CD4-positive, alpha-beta T cell treated with Interleukin-17A for 4 hours (primary cell): ENCODE results near the gene MACF1.
"Not testable (repeated sequence)": the region's sequence is repeated elsewhere in the genome, so short reads cannot be mapped to it uniquely, and the experiment has no call there.

Source experiments
- DNase-seq: peaks from one replicate; pipeline ENCODE4 v3.0.0-alpha.2; 2020; ENCODE audit warnings: mixed read lengths

The MACF1 gene, protein sequence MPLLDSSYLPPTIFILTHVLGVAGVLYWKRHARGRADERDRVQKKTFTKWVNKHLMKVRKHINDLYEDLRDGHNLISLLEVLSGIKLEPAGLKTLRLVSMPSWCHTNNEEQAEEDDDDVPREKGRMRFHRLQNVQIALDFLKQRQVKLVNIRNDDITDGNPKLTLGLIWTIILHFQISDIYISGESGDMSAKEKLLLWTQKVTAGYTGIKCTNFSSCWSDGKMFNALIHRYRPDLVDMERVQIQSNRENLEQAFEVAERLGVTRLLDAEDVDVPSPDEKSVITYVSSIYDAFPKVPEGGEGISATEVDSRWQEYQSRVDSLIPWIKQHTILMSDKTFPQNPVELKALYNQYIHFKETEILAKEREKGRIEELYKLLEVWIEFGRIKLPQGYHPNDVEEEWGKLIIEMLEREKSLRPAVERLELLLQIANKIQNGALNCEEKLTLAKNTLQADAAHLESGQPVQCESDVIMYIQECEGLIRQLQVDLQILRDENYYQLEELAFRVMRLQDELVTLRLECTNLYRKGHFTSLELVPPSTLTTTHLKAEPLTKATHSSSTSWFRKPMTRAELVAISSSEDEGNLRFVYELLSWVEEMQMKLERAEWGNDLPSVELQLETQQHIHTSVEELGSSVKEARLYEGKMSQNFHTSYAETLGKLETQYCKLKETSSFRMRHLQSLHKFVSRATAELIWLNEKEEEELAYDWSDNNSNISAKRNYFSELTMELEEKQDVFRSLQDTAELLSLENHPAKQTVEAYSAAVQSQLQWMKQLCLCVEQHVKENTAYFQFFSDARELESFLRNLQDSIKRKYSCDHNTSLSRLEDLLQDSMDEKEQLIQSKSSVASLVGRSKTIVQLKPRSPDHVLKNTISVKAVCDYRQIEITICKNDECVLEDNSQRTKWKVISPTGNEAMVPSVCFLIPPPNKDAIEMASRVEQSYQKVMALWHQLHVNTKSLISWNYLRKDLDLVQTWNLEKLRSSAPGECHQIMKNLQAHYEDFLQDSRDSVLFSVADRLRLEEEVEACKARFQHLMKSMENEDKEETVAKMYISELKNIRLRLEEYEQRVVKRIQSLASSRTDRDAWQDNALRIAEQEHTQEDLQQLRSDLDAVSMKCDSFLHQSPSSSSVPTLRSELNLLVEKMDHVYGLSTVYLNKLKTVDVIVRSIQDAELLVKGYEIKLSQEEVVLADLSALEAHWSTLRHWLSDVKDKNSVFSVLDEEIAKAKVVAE (N-terminal part only)

DNA sequence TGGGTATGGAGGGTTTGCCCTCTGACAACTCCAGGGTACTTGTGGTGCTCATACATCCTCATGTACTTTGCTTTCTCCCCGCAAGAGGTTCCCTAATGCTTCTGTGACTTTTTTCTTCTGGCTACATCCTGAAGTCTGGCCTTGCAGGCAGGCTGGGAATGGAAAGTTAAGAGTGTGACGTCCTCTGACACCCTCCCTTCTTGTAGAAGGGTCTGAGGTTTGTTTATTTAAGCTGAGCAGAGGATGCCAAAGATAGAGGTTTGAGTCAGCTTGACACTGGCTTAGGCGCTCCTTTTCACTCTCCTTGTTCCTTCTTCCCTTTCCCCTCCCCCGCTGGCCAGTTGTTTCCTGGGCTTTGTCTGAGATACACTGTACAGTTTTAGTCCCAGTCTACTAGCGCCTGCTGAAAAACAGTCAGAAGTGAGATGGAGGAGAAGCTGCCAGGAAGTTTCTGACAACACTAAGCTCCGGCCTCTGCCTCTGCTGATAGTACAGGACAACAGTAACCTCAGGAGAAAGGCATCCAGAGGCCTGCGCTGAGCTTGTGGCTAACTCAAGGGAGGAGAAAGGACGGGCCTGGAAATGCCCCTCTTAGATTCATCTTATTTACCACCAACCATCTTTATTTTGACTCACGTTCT lies at the start of gene MACF1:
TSS of gene MACF1 (plus strand) at position 255 of the 641 bp plus-strand sequence. CDS start at position 583, 328 bp downstream.
- DNase-seq, result peak; percentile 66

DNA sequence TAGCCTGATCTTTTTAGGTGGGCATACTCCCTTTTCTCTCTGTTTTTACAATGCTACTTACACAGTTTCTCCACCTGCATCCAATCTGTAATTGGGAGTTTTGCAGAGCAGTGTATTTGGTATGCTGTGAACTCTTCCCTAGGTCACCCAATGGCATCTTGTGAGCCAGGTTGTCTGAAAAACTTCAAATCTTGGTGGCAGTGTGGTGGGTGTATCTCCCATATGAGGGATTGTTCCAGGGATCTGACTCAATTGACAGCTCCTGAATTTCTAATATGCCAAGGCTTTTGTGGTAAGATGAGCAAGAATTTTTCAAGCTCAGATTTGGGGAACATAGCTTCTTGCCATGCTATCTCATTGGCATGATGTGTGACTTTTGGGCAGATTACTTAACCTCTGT lies 47.2 kb upstream of the MACF1 start:
- no peak for DNase-seq

DNA sequence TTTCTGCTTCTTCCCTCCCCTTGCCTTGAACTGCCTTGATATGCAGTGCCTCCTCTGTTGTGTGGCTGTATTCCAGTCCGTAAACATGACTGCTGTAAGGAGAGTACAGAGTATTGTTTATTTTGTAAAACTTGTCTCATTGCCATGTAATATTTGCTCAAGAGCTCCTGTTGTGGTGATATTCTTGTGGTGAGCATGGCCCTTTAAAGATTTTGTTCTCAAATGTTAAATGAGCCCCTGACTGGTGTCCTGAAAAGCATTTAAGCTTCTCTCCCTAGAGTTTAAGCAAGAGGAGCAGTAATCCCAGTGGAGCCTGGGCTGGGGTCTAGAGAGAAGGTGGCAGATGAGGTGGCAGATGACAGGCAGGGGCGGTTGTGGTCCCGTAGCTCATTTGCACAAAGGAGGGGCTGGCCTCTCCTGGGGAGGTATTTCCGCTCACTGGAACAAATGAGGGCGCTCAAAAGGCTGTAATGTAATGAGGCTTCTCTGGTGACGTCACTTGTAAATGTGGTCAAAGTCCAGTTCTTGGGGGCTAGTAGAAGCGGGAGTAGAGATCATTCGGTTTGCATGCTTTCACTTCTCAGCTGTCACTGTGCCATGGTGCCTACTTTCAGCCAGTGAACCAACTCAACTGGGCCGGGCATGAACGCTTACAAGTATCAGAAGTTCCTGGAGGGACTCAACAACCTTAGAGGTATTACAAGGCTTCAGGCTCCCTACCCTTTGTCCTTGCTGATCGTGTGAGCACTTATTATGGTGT lies 46.0 kb upstream of the MACF1 start:
- no peak for DNase-seq

DNA sequence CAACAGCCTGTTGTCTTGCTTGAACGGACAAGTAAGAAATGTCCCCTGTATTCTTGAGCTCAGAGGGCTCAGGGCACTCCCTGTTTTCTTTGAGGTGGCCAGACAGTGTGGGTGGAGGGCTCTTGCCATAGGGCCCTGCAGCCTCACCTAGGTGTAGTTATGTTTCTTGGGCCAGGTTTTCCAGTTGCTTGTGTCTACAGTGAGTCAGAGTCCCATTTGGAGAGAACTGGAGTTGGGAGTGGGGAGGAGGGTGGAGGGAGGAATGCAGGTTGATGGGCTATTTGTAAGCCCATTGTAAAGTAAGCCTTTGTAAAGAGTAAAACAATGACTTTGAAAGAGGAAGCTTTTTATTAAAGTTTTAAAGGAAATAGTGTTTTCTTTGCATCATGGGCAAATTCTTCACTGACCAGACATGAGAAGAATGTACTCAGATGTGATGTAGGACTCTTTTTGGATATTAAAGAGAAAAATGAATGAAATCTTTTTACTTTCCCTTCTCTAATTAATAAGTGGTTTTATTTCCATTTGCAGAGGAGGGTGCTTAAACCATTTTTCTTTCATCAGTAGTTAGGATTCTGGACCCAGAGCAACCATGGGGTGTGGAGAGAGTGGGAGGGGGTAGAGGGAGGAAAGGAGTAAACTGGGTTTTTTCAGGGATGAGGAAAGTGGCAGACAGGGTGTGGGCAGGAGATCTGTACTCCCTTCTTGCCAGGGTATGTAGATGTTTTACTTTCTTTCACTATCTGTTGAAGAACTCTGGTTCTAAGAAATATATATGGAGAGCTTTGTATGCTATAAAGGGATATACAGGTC lies 45.1 kb upstream of the MACF1 start:
- no peak for DNase-seq

DNA sequence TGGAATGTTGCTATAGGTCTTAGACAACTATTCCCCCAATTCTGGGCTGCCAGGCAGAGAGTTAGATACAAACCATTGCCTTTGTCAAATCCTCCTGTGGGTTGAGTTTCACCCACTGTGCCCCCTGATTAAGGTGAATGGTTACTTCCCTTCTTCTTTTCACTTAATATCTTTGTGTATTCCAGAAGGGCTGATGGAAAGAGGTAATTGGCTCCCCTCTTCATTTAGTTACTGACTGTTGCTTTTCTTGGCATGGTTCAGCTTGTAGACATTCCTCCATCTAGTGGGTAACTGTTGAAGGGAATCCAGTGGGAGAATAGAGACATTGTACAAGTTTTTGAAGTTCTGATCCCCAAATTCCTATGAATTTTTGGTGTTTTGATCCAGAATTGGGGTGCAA lies 43.8 kb upstream of the MACF1 start:
- DNase-seq, result no peak

DNA sequence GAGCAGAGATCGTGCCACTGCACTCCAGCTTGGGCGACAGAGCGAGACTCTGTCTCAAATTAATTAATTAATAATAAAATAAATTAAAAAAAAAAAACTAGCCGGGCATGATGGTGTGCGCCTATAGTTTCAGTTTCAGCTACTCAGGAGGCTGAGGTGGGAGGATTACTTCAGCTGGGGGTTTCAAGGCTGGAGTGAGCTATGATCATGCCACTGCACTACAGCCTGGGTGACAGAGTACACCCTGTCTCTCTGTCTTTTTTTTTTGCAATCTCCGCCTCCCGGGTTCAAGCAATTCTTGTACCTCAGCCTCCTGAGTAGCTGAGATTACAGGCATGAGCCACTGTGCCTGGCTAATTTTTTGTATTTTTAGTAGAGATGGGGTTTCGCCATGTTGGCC lies 42.7 kb upstream of the MACF1 start:
- DNase-seq, result not testable (repeated sequence)

DNA sequence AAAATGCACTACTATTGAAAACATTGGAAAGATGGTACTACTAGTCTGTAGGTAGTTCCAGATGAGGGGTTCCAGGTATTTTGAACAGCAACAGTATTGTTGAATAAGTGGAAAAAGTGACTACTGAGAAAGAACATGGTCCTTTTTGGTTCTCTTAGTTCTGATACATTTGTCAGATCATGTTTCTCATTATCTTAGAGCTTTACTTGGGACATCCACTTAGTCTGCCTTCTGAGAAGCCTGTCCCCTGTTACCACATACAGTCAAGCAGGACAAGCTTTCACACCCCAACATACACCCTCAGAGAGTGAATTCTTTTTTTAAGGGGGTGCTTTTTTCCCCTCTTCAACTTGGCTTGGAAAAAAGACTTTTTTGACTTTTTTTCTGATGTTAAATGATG lies 41.0 kb upstream of the MACF1 start:
- no peak for DNase-seq

DNA sequence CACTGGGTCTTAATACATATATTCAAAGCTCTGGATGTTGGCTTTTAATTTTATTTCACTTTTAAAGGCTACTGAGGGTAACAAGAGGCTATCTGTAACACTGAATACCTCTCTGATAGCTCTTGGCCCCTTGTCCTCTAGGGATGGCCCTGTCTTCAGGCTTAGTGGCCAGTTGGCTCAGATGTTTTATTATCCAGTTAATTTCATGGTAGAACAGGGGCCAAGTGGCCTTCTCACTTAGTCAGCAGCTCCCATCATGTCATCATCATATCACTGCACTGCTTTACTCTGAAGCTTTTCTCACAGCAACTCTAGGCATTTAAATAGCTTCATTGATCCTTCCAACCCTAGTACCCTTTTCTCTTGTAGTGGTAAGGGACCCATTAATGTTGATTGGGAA lies 40.2 kb upstream of the MACF1 start:
- DNase-seq, result no peak

DNA sequence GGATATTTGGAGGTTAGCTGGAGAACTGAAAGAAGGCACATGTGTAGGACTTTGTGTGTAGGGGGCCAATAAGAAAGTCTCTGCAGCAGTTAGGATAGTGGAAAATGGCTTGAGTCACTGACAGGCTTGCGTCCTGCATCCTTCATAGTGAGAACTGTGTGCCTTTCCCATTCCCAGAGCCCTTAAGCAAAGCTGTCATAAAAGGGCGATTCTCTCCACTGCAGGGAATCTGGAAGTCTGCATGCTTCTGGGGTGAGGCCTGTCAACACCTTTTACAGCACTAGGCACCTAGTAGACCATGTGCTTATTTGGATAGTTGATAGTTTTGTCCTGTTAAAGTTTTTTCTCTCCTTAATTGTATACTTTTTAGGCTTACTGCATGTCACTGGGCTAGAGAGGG lies 39.4 kb upstream of the MACF1 start:
- DNase-seq, result no peak

DNA sequence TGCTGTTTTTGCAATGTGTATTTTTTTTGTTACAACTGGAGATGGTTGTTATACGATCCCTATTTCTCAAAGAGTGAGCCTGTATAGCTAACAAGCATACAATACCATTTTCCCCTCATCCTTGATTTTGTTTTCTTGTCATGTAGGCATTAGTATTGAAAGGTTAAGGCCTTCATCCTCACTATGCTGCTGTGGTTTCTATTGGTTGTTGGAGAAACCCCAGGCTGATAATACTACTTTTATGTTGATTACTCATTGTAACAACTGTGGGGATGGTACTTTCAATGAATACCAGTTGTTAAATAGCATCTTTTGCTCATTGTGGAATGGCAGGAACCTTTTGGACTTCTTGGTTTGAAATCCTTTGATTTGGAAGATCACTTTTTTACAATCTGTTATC lies 39.0 kb upstream of the MACF1 start:
- no peak for DNase-seq

DNA sequence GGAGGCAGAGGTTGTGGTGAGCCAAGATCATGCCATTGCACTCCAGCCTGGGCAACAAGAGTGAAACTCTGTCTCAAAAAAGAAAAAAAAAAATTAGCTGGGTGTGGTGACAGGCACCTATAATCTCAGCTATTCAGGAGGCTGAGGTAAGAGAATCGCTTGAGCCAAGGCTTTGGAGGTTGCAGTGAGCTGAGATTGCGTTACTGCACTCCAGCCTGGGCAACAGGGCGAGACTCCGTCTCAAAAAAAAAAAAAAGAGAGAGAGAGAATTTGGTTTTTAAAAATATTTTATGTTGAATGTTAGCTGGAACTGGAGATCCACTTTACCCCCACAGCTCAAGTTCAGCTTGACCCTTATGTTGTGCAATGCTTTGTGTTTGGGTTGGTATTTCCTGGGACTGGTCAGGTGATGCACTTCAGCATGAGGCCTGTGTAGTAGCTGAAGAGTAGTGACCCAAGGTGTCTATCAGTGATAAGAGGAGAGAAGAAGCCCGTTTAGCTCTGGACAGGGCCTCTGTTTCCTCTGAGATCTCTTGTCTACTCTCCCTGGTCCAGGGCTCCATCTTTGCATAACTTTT lies 36.8 kb upstream of the MACF1 start:
- DNase-seq, result no peak

DNA sequence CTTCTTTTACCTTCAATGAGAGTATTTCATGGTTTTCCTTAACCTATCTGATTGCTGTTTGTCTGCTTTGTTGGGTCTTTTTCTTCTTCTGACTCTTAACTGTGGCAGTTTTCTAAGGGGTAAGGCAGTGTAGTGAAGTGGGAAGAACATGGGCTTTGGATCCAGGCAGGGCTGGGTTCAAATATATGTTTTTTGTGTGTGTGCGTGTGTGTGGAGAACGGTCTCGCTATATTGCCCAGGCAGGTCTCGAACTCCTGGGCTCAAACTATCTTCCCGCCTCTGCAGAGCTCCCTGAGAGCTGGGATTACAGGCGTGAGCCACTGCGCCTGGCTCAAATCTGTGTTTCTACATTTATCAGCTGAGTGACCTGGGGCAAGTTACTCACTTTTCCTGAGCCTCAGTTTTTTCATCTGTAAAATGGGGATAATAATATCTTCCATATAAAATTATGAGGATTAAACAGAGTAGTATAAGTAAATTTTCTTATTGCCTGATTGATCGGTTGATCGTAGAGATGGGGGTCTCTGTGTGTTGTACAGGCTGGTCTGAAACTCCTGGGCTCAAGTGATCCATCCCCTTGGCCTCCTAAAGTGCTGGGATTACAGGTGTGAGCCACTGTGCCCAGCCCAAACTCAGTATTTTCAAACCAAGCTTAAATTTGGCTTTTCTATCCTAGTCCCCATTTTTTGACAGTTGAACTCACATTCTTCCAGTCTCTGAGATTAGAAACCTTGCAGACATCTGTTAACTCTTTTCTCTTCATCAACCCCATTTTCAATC lies 36.0 kb upstream of the MACF1 start:
- no peak for DNase-seq

DNA sequence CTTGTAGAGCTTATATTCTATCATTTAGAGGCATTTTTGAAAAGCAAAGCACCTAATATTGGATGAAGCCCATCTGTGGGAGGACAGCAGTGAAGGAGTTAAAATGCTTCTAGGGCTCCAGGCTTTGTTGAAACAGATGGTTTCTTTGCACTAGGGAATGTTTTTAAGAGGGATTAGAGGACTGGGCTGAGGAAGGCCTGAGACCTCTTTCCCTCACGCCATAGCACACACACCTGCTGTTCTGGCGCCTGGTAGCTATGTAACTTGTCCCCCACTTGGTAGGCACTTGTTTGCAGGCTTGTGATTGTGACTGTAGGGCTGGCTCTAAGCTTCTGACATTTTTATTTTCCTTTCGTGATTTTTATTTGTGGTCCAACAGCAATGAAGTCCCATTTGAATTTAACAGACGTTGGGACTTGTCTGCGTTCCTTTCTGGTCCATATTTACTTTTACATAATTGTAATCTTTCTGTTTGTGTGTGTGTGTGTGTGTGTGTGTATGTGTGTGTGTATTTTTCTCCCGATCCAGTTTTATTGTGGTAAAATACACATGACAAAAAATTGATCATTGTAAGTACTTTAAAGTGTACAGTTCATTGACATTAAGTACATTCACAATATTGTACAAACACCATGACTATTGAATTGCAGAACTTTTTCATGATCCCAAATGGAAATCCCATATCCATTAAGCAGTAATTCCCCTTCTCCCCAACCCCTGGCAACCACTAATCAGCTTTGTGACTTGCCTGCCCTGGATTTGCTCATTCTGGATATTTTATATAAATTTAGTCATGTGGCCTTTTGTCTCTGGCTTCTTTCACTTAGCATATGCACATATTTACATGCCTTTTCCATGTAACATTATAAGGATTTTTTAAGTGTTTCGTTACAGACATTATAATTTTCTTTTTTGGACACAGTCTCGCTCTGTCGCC lies 33.5 kb upstream of the MACF1 start:
- no peak for DNase-seq

DNA sequence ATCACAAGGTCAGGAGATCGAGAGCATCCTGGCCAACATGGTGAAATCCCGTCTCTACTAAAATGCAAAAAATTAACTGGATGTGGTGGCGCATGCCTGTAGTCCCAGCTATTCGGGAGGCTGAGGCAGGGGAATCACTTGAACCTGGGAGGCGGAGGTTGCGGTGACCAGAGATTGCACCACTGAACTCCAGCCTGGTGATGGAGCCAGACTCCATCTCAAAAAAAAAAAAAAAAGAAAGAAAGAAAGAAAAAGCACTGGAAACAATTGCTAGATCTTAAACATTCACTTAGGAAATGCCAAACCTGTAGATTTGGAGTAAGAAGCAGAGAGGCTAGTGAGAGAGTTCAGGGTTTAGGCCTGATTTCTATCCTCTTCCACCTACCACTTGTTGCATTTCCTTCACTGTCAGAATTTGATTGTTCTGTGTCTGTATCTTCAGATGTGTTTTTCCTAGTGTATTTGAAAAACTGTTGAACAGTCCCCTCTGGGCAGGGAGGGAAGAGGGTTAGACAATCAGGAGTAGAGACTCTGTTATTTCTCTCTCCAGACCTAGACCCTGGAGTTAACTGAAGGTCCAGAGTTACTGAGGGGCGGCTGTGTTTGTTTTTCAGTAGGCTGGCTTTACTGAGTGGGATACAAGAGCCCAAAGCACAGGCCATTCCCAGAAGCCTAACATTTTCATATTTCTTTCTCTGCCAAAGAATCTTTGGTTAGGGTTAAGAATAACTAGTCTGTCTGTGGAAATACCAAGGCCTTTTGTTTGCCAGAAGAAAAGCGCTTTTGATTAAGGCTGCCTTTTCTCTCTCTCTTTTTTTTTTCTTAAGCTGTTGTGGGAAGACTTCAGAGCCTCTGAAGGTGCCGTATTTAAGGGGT lies 31.1 kb upstream of the MACF1 start:
- DNase-seq, result no peak

DNA sequence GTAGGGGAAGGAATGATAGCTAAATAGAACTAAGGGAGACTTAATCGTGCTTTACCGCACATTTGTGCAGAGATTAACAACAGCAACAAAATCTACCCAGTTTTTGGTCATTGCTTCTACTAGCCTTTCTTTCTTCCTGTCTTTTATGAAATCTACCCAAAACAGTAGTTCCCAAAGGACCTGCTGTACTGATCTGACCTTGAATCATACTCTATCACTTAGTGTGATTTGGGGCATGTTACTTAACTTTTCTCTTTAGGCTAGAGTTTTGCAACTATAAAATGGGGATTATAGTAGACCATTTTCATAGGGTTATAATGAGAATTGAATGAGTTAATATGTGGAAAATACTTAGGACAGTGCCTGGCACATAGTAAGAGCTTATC lies 30.5 kb upstream of the MACF1 start:
- no peak for DNase-seq

DNA sequence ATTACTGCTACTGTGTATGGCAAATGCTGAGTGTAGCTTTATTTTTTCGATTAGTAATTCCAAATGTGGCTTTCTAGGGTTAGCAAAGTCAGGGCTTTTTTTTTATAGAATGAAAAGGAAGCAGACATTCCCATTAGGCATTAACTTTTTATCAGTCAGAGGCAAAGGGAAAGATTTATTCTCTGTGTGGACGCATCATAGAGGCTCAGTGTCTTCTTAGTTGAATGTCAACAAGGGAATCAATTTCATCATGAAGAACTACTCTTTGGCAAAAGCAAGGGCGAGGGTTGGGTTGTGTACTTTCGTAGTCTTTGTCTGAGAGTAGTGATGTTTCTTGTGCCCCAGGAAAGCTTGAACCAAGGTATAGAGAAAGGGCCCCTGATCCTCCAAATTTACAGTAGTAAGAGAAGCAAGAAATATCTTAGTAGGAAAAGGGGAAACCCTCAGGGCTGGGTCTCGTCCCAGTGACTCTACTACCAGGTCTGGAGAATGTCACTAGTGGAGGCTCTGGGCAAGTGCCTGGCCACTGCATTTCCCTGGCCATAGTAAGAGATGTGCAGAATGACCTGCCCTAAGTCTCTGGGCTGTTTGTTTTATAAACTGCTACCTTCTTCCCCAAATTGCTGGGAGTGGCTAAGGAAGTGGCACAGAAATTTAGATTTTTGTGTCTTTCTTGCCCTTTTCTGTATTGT lies 30.0 kb upstream of the MACF1 start:
- no peak for DNase-seq

DNA sequence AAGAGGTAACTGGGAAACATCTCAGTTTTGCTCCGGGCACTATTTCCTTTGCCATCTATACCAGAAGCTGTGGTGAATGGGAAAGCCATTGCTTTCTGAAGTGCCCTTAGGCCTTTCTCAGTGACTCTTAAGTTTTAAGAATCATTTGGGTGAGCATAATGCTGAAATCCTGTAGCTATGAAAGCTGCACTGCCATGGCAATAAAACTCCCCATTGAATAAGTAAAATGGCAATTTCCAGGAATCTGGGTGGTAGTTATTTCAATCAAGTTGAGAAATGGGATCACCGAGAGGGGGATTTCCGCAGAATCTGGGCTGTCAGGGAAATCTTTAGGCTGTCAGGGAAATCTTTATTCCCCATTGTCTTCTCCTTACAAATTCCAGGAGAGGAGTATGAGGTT lies 26.8 kb upstream of the MACF1 start:
- DNase-seq, result no peak
